ENCODE results near the gene ISG20L2.
A peak's percentile ranks its signal among the peaks of the same experiment; 100 is the strongest.
"Not testable (repeated sequence)": the region's sequence is repeated elsewhere in the genome, so short reads cannot be mapped to it uniquely, and the experiment has no call there.

The ISG20L2 gene

GRCh38 chr1:156728599-156729462, at the start of gene ISG20L2:
Gene ISG20L2, minus strand, starts transcription at chr1:156728766. Its CDS starts 1,114 bp downstream, at chr1:156727652.
- peak; percentile 92 for DNase-seq

GRCh38 chr1:156777573-156777972, 49.0 kb upstream of the ISG20L2 start:
- DNase-seq, result no peak

- no peak for DNase-seq
These were observed 48.4 kb upstream of the ISG20L2 start for GRCh38 chr1:156776942-156777341.

DNA sequence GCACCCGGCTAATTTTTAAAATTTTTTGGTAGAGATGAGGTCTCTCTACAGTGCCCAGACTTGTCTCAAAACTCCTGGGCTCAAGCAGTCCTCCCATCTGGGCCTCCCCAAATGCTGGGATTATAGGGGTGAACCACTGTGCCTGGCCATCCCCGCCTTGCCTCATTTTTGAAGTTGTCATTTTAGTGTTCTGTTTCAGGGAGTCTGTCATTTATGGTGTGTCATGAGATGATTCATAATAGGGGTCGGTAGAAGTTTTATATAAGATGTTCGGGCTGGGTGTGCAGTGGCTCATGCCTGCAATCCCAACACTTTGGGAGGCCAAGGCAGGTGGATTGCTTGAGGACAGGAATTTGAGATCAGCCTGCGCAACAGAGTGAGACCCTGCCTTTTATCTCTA, 47.2 kb upstream of the ISG20L2 start:
- DNase-seq, result no peak

DNA sequence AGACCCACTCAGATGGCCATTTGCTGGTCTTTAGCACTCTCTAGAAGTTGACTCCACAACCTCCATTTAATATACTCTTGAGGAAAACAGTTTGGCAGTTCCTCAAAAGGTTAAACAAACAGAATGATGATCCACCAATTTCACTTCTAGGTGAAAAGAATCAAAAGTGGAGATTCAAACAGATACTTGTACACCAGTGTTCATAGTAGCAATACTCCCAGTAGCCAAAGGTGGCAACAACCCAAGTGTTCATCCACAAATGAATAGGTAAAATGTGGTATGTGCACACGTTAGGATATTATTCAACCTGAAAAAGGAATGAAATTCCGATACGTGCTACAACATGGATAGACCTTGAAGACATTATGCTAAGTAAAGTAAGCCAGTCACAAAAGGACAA, 45.0 kb upstream of the ISG20L2 start:
- no peak for DNase-seq

DNA sequence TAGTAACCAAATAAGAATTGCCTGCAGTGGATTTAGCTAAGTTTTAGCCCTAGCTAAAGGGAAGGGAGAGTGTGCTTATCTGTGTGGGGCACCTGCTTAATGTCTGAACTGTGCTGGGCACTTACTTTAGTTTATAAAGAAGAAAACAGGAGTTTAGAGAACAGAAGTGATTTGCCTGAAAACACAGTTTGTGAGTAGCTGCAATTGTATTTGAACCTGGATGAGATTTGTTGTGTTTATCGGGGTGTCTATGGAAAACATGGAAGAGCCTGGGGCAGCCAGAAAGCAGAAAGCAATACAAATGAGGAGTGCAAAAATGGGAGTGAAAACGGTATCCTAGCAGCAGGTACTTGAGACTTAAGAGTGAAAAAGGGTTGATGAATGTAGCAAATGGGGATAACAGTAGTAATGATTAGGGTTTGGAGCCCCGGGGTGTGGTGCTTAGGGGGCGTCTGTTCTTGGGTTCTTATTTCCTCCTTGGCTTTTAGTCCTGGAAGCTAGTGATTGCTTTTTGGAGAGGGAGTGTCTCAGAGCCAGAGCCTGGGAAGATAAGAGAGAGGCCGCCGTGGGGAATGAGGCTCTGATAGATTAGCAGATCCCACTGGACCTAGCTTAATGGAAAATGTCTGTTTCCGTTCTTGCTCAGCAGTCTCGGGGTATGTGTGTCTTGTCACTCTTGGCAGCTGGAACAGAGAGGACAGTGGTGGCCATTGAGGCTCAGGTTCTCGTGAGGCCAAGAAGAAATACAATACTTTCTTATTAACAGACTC, 44.3 kb upstream of the ISG20L2 start:
- peak; percentile 32 for DNase-seq

GRCh38 chr1:156772222-156772621, 43.7 kb upstream of the ISG20L2 start:
- no peak for DNase-seq

GRCh38 chr1:156768610-156769295, 40.2 kb upstream of the ISG20L2 start:
- no peak for DNase-seq

DNA sequence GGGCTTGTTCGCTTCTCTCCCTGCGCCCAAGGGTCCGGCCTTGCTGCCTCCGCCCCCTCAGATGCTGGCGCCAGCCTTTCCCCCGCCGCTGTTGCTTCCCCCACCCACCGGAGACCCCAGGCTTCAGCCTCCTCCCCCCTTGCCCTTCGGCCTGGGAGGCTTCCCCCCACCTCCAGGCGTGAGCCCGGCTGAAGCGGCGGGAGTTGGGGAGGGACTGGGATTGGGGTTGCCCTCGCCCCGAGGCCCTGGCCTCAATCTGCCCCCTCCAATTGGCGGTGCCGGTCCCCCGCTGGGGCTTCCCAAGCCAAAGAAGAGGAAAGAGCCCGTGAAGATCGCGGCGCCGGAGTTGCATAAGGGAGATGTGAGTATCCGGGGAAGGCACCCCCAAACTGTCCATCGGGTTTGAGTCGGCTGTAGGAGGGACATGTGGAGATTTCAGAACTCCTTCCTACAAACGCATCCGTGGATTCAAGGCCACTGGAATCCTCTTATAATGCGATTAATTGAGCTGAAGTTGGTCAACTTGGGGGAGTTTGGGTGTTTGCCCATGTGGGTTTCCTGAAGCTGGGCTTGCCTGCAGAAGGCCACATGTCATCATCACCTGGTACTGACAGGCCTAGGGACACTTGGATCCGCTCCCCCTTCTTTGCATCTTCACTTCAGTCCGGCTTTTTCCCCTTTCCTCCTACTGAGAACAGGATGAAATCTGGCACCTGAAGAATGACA, 39.5 kb upstream of the ISG20L2 start:
- no peak for DNase-seq

GRCh38 chr1:156767101-156767878, 38.7 kb upstream of the ISG20L2 start, which contains the start of gene PRCC:
Gene PRCC, plus strand, starts transcription at chr1:156767535. Its CDS starts 237 bp downstream, at chr1:156767772.
- DNase-seq, result peak; percentile 98

DNA sequence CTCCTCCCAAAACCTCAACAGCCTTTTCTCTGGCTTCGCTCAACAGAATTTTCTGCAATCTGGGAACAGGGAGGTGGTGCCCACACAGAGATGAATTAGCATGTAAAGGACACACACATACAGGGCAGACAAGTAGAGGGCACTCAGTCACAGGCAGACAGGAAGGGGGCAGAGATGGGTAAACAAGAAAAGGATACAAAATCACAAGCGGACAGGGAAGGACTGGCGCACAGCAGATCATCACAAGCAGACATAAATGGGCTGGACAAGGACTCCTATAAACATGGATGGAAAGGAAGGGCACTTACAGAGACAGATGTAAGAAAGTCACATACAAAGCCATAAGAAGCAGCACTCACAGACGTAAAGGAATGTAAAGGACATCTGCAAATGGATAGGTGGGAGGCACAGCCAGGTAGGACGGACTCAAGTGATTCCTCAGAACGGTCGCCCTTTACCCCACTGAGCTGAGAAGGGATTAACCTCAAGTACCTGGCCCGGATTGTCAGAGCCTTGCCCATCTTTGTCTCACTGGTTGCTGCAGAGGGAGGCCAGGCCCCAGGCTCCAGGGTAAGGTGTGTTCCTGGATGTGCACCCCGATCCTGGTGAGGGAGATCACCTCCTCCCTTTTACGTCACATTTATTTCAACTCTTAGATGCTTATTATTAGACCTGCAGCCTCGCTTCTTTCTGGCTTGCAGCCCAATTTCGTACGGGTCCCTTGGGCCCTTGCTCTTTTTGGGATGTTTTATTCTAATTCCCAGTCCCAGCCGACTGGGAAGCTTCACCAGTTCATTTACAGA, 37.9 kb upstream of the ISG20L2 start:
- no peak for DNase-seq

DNA sequence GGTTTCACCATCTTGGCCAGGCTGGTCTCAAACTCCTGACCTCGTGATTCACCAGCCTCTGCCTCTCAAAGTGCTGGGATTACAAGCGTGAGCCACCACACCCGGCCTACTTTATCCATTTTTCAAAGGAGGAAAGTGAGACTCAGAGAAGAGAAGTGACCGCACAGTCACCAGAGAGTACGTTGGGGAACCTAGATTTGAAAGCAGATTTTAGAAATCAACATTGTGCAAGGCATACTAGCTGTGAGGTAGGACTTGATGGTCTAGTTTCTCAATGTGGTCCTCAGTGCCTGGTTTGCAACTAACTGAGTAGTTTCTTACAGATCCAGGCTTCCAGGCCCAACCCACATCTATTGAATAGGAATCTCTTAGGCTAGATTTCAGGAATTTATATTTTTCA, 37.1 kb upstream of the ISG20L2 start:
- no peak for DNase-seq

DNA sequence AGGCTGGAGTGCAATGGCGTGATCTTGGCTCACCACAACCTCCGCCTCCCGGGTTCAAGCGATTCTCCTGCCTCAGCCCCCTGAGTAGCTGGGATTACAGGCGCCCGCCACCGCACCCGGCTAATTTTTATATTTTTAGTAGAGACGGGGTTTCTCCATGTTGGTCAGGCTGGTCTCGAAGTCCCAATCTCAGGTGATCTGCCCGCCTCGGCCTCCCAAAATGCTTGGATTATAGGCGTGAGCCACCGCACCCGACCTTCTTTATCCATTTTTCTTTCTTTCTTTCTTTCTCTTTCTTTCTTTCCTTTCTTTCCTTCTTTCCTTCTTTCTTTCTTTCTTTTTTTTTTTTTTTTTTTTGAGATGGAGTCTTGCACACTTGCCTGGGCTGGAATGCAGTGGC, 36.6 kb upstream of the ISG20L2 start:
- not testable (repeated sequence) for DNase-seq

- DNase-seq, result no peak
These were observed 32.2 kb upstream of the ISG20L2 start for GRCh38 chr1:156760796-156761104.

DNA sequence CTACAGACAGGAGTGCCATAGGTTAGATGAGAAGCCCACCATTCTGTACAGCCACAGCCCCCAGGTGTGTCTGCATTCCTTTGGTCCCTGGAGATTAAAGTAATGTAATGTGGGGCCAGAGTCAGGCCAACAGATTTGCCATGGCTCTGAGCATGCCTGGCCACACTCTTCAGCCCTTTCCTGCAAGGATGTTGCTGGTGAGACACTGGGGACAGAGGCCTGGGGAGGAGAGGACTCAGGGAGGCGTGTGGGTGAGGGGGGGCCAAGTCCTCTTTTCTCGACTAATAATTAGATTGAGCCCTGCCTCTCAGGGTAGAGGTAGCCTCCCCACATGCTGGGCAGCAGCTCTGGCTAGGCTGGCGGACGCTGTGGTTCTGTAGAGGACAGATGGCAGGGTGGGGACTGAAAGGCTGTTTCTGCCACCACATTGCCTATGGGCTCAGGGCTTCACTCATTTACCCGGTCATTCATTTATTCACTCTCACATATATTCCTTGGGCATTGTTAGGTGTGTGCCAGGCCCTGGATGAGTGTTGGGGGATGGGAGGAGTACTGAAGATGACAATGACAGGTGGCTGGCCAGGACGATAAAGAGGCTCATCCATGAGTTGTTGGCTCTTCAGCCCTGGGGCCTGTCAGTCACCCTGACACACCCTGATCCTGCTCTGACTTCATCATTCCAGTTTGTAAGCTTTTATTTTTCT, 31.7 kb upstream of the ISG20L2 start:
- peak; percentile 38 for DNase-seq

GRCh38 chr1:156757572-156758253, 29.1 kb upstream of the ISG20L2 start:
- DNase-seq, result not testable (repeated sequence)

- no peak for DNase-seq
These were observed 27.8 kb upstream of the ISG20L2 start for GRCh38 chr1:156756355-156756754.

DNA sequence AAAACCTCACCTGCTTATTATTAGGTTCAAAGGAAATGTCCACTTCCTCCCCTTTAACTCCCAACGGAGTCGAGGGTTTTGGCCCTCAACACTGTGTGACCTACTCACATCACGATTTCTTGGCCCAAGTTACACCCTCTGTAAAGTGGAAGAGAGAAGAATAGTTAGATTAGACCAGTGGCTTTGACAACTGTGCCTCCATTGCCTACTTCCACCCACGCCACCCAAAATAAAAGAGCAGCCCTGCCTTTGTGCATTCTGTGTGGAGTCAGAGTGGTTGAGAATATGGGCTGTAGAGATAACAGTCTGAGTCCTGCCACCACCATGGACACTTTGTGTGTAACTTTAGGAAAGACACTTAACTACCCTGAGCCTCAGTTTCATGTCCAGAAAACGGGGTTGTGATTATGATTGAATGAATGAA, 27.0 kb upstream of the ISG20L2 start:
- DNase-seq, result no peak

- no peak for DNase-seq
These were observed 25.7 kb upstream of the ISG20L2 start for GRCh38 chr1:156754219-156754618.
